GM10266 (cell line): ENCODE measurements around the gene ST3GAL4.
A peak's percentile ranks its signal among the peaks of the same experiment; 100 is the strongest.

Experiments used
- DNase-seq: peaks from one replicate; pipeline ENCODE4 v3.0.0; 2012; ENCODE audit errors: extremely low spot score
- TF ChIP-seq, protein P1 (sequence below): IDR thresholded peaks from 2 replicates; pipeline ENCODE4 v1.5.1; 2012; ENCODE audit warnings: mild to moderate bottlenecking, low read depth; ENCODE audit not compliant: control insufficient read depth, insufficient read depth; ENCODE audit errors: missing control alignments

The ST3GAL4 gene

DNA sequence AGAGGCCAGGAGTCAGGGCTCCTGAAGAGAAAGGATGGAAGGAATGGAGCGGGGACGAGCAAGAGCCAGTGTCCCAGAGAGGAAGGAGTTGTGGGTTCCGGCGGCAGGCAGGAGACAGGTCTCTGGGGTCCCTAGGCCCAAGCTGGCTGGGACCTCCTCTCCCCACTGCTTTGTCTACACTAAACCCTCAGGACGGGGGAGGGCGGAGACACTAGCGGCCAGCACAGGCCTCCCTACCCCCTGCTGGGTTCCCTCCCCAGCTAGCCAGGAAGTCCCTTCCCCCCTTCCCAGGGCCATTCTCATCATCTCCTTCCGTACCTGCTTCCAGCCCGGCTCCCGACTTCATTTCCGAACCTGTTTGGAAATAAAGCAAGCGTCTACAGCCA lies 79.5 kb downstream of the ST3GAL4 start:
- no peak for DNase-seq
- TF ChIP-seq, protein P1, sequence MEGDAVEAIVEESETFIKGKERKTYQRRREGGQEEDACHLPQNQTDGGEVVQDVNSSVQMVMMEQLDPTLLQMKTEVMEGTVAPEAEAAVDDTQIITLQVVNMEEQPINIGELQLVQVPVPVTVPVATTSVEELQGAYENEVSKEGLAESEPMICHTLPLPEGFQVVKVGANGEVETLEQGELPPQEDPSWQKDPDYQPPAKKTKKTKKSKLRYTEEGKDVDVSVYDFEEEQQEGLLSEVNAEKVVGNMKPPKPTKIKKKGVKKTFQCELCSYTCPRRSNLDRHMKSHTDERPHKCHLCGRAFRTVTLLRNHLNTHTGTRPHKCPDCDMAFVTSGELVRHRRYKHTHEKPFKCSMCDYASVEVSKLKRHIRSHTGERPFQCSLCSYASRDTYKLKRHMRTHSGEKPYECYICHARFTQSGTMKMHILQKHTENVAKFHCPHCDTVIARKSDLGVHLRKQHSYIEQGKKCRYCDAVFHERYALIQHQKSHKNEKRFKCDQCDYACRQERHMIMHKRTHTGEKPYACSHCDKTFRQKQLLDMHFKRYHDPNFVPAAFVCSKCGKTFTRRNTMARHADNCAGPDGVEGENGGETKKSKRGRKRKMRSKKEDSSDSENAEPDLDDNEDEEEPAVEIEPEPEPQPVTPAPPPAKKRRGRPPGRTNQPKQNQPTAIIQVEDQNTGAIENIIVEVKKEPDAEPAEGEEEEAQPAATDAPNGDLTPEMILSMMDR: no peak

DNA sequence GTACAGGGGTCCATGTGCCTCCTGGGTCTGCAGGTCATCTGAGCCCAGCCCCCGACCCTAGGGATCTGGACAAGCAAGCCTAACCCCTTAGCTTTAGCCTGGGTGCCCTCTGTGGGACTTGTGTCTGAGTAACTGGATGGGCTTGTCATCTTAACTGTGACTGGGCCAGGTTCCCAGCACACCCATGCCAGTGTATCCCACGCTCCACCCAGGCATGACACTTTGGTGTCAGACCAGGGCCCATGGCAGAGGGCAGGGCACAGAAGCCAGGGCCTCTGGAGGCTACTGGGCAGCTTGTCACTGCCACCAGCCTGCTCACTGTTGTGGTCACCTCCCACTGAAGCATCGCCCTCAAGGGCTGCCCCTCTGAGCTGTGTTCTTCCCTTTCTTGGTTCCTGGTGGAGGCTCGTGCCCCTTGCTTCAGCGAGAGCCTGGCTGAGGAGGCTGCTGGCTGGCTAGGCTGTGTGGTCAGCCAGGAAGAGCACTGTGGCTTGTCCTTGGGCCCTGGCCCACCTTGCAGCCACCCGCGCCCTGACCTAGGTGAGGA lies 80.8 kb downstream of the ST3GAL4 start:
- TF ChIP-seq, protein P1: no peak
- DNase-seq: no peak

DNA sequence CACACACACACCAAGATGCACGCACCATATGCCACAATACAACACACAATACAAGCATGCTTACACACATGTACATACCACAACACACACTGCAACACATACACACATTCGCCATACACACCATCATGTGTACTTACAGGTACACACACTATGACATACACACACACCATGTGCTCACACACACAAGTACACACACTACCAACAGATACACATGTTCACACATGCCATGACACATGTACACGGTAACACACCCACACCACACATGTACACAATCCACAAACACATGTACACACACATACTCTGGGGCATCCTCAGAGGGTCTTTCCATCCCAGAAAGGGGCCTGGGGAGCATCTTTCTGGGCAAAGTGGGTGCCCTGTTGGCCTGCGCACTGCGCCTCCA lies 82.2 kb downstream of the ST3GAL4 start:
- TF ChIP-seq, protein P1: no peak
- no peak for DNase-seq

DNA sequence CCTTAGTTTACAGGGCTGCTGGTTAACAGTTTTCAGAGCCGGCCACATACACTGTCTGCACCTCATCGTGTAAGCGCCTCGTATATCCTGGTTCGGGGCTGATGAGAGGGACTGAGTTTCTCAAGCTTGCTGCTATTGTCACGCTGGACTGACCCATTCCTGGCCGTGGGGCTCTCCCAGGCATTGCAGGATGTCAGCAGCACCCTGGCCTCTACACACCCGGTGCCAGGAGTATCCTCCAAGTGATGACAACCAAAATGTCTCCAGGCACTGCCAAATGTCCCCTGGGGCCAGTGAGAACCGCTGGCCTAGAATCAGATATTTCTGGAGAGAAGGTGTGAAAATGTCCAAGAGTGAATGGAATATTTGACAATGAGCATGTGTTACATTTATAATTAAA lies 82.8 kb downstream of the ST3GAL4 start:
- DNase-seq: no peak
- TF ChIP-seq, protein P1: no peak

DNA sequence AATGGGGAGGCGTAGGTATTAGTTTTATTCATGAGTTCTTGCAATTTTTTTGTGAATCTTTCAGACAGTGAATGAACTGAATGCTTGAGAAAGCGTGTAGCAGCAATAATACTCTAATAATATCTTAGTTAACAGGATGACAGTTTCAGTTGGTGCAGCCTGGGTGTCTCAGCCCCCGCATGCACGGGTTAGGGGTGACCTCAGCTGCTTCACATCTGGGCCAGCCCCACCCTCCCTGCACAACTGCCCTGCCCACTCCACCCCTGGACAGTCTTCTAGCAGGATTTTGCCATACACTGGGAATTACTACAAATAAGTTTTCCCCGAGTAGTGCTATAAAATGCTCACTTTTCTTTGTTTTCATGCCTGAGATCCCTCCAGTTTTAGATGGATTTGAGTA lies 83.2 kb downstream of the ST3GAL4 start:
- TF ChIP-seq, protein P1: no peak
- DNase-seq: no peak

DNA sequence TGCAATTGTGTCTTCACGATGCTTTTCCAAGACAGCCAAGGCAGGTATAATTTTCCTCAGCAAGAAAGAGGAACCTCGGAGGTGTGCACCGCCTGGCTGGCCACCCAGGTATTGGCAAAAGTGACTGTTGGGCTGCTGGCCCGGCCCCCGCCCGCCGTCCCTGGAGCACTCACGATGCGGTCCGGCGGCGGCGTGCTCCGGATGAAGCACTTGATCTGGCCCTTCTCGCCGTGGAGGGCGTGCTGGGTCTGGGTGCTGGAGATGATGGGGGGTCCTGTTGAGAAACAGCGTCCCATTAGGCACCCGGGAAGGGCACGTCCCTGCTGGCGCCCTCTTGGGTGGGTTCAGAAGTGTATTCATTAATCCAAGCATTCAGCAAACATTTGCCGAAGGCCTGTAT lies 84.8 kb downstream of the ST3GAL4 start:
- no peak for DNase-seq
- TF ChIP-seq, protein P1: no peak

DNA sequence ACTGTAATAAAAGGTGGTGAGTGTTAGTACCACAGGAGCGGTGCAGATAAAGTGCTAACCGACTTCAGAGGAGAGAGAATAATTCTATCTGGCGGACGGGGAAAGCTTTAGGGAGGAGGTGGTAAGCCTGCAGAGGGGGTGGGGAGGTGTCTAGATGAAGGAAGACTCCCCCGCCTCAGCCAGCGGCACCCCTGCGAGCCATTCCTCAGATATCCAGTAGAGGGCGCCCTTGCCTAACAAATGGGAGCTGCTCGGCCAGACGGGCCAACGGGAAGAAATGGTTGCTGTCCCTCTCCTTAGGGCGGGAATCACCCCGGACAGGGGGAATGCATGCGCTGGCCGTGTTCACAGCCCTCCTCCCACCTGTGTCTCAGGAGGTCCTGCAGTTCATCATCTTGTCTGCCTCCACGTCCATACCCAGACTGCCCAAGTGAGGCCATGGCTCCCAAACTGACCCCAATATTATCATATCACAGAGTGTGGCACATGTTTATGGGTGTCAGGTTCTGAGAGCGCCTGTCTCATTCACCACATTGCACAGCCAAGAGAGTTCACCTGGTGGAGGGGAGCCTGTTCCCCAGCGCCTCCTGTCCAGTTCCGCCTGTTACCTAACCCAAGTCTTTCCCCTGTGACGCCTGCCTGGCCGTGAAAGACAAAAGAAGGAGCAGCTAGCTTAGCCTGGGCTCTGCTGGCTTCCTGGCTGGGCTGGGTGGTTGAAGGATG lies 85.5 kb downstream of the ST3GAL4 start:
- peak; percentile 90 for DNase-seq
- TF ChIP-seq, protein P1: peak; percentile 97
